Measurements from ENCODE around the gene AJUBA. TPM values are rescaled to one million over a fixed set of nuclear protein-coding genes. Genes with fewer than 3 reads are reported as not detected.

AJUBA gene
- total and polyA plus RNA-seq, 2 of the 8 experiments (the other 6 are each of a cell fraction or from before 2014, with no cell fraction given): 33.1 to 46.0 TPM

DNA sequence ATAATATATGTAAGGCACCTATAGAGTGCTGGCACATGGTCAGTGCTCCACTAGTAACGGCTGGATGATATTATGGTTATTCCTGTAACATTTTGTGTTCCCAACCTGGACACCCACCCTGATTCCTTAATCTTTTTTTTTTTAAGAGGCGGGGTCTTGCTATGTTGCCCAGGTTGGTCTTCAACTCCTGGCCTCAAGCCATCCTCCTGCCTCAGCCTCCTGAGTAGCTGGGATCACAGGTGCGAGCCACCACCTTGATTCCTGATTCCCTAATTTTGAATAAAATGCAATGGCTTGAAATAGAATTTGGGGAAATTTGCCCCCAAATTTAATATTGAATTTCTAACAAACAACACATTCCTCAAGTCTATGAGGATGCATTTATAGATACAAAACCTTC, 20.2 kb upstream of the AJUBA start:
- no peak overlapping the region for H2BK12ac ChIP-seq (ENCODE audit: low read depth, low read length)
- H4K20me1 ChIP-seq (replicated peaks in 1 of 2; ENCODE audit: control insufficient read depth in 1 of 2, insufficient read depth in 2 of 2, low read length in 2 of 2): no peaks in the 10 kb centered on the region
- no peak overlapping the region for H3K4ac ChIP-seq (replicated peaks; ENCODE audit: insufficient read length, low read depth, low read length)
- no peak overlapping the region for H2BK20ac ChIP-seq (ENCODE audit: low read length)
- no peak overlapping the region for H3K18ac ChIP-seq (ENCODE audit: extremely low read depth, low read length)
- no peaks in the 10 kb centered on the region for H3K36me3 ChIP-seq (ENCODE audit: control insufficient read depth in 2 of 4, insufficient read depth in 4 of 4, low read length in 3 of 4)
- no peaks in the 10 kb centered on the region for H3K27me3 ChIP-seq (replicated peaks in 1 of 4; ENCODE audit: control insufficient read depth in 3 of 4, extremely low read depth in 1 of 4, insufficient read depth in 3 of 4, low read length in 3 of 4)
- no peak overlapping the region for H2AK5ac ChIP-seq (ENCODE audit: low read depth, low read length)
- no peak overlapping the region for H2BK15ac ChIP-seq (ENCODE audit: low read length)
- WGBS, 2 experiments (ENCODE audit: extremely low coverage in 1 of 2, insufficient coverage in 1 of 2, insufficient read length in 1 of 2, insufficient replicate concordance in 2 of 2, low coverage in 1 of 2, low lambda C conversion rate in 2 of 2, missing lambda C conversion rate in 1 of 2): 93% methylated on average over 3 of the region's 3 CpGs; no CpG with 5 or more reads in 1 of the 2 experiments
- no peak overlapping the region for H3K27ac ChIP-seq (ENCODE audit: low read depth, low read length)
- peaks cover 2 to 4% (median 4%) of the 10 kb centered on the region in 4 experiments; a peak in 5 of 7 replicates for H3K4me1 ChIP-seq (replicated peaks in 1 of 4; ENCODE audit: control insufficient read depth in 3 of 4, insufficient read depth in 4 of 4, low read length in 3 of 4)
- no peak for FAIRE-seq
- no peak overlapping the region for H3K4me2 ChIP-seq (ENCODE audit: insufficient read depth in 1 of 2, low read depth in 2 of 2, low read length in 2 of 2)
- H3K79me2 ChIP-seq (ENCODE audit: control insufficient read depth in 1 of 2, insufficient read depth in 2 of 2, low read length in 2 of 2): no peaks in the 10 kb centered on the region
- no peak overlapping the region for H4K91ac ChIP-seq (replicated peaks; ENCODE audit: insufficient read length, low read length)
- H3K23ac ChIP-seq (ENCODE audit: insufficient read length): no peak overlapping the region
- no peak overlapping the region for H3K56ac ChIP-seq (replicated peaks; ENCODE audit: insufficient read length, low read depth, low read length)
- H3K4me3 ChIP-seq (ENCODE audit: extremely low read depth in 1 of 4, insufficient read depth in 2 of 4, low read depth in 3 of 4, low read length in 4 of 4): no peak overlapping the region
- no peaks in the 10 kb centered on the region for H3K79me1 ChIP-seq (ENCODE audit: low read depth, low read length)
- CTCF ChIA-PET (ENCODE audit: partially characterized antibody): interaction anchor here (0.7 to 23.0 kb wide), 3 partner anchors 16 to 92 kb away, joined by 4 to 785 read pairs (median 54); partner anchors contain the start of genes ACIN1, CDH24 and PSMB11
- no peak for DNase-seq (ENCODE audit: low read depth in 1 of 2, low spot score in 2 of 2)
- H2BK120ac ChIP-seq (replicated peaks; ENCODE audit: low read depth, low read length): no peak overlapping the region
- POLR2A ChIA-PET (ENCODE audit: partially characterized antibody): interaction anchor here (0.9 to 12.2 kb wide), 3 partner anchors 16 to 27 kb away, joined by 3 to 133 read pairs (median 3); partner anchors contain the start of gene AJUBA
- no peak overlapping the region for H2AFZ ChIP-seq (ENCODE audit: low read length)
- no peak overlapping the region for H3K9ac ChIP-seq (replicated peaks in 1 of 4; ENCODE audit: extremely low read depth in 1 of 4, low read depth in 3 of 4, low read length in 3 of 4)
- H4K8ac ChIP-seq (ENCODE audit: extremely low read depth, insufficient read depth, low read length): no peak overlapping the region
- no peak overlapping the region for H2BK5ac ChIP-seq (ENCODE audit: low read depth, low read length)
- H3K23me2 ChIP-seq (ENCODE audit: low read depth, low read length): peaks cover 6% of the 10 kb centered on the region
- no peak overlapping the region for H3K14ac ChIP-seq (ENCODE audit: insufficient read length)
- no peaks in the 10 kb centered on the region for H3K9me3 ChIP-seq (ENCODE audit: insufficient read depth in 2 of 2, low read depth in 1 of 2, low read length in 1 of 2)
- no peak overlapping the region for H4K5ac ChIP-seq (ENCODE audit: insufficient read length, low read depth, low read length)
- TF ChIP-seq KDM1A (IDR thresholded peaks at IDR 0.05; ENCODE audit: borderline replicate concordance, low read length) (no peak), KDM4A (IDR thresholded peaks at IDR 0.05; ENCODE audit: low read depth, low read length, severe bottlenecking) (no peak), BRCA1 (IDR thresholded peaks at IDR 0.05; ENCODE audit: low read depth, low read length) (no peak), POU5F1 (IDR thresholded peaks at IDR 0.05; ENCODE audit: low read depth, low read length) (no peak), SP4 (IDR thresholded peaks at IDR 0.05; ENCODE audit: low read length) (no peak)
- TF ChIP-seq, protein P1, sequence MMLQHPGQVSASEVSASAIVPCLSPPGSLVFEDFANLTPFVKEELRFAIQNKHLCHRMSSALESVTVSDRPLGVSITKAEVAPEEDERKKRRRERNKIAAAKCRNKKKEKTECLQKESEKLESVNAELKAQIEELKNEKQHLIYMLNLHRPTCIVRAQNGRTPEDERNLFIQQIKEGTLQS (IDR thresholded peaks at IDR 0.05; ENCODE audit: insufficient read depth, low read depth, low read length): no peak
